ENCODE results near the gene RIN3.

- TF ChIP-seq, protein P1, sequence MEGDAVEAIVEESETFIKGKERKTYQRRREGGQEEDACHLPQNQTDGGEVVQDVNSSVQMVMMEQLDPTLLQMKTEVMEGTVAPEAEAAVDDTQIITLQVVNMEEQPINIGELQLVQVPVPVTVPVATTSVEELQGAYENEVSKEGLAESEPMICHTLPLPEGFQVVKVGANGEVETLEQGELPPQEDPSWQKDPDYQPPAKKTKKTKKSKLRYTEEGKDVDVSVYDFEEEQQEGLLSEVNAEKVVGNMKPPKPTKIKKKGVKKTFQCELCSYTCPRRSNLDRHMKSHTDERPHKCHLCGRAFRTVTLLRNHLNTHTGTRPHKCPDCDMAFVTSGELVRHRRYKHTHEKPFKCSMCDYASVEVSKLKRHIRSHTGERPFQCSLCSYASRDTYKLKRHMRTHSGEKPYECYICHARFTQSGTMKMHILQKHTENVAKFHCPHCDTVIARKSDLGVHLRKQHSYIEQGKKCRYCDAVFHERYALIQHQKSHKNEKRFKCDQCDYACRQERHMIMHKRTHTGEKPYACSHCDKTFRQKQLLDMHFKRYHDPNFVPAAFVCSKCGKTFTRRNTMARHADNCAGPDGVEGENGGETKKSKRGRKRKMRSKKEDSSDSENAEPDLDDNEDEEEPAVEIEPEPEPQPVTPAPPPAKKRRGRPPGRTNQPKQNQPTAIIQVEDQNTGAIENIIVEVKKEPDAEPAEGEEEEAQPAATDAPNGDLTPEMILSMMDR (conservative IDR thresholded peaks at IDR 0.05), result no peak
- TF ChIP-seq EZH2 (IDR thresholded peaks at IDR 0.05; ENCODE audit: low read depth), result no peak
Measured at GRCh38 chr14:92559486-92559885, 45.9 kb downstream of the RIN3 start.
